Measurements from ENCODE around the gene LAMB4. TPM values are rescaled to one million over a fixed set of nuclear protein-coding genes. Genes with fewer than 3 reads are reported as not detected.
A peak's percentile ranks its signal among the peaks of the same experiment; 100 is the strongest.

The LAMB4 gene
- total and polyA plus RNA-seq, 7 donors = 0.04 to 2.0 (median 0.14) TPM; not detected in 4

DNA sequence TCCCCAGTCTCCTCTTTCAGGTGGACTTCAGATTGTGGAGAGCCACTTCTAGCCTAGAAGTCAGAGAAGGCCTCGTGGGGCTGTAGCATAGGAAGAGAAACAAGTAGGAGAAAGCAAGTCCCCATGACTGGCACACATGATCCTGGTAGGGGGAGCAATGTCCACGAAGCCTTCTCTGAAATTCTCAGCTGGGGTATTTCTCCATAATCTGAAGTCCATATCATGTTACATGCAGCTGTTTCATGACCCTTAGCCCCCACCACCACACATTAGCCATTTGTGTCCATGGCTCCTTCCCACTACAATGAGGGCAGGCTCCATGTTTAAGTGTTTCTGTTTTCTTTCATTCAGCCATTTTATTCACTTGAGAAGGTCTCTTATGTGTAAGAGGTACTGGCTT, 43.2 kb downstream of the LAMB4 start:
- Histone ChIP-seq H3K4me1 (peaks cover 0 to 9% (median 4%) of the 10 kb centered on the region in 4 donors), H3K36me3 (no peaks in the 10 kb centered on the region), H3K27me3 (no peaks in the 10 kb centered on the region), H3K4me3 (no peak overlapping the region), H3K9me3 (no peaks in the 10 kb centered on the region), H3K27ac (no peak overlapping the region)
- no peak for DNase-seq
- 85 to 86% methylated on average over 2 of the region's 2 CpGs for WGBS, 2 donors
- TF ChIP-seq EP300 (IDR thresholded peaks at IDR 0.05) (no peak), POLR2A (IDR thresholded peaks at IDR 0.05) (no peak), POLR2AphosphoS5 (IDR thresholded peaks at IDR 0.05) (no peak), CTCF (IDR thresholded peaks at IDR 0.05) (no peak)
- intact Hi-C loops (cut with DNase I) = no loop called here

GRCh38 chr7:108086546-108086945, 43.6 kb downstream of the LAMB4 start:
- intact Hi-C loops (cut with DNase I) = no loop called here
- no peaks in the 10 kb centered on the region for H3K9me3 ChIP-seq
- peaks cover 0 to 9% (median 4%) of the 10 kb centered on the region in 4 donors for H3K4me1 ChIP-seq
- H3K27me3 ChIP-seq = no peaks in the 10 kb centered on the region
- DNase-seq = no peak
- no peak overlapping the region for H3K27ac ChIP-seq
- WGBS, 2 donors = 87 to 91% methylated on average over 2 of the region's 2 CpGs
- no peak overlapping the region for H3K4me3 ChIP-seq
- TF ChIP-seq POLR2AphosphoS5 (IDR thresholded peaks at IDR 0.05) (no peak), POLR2A (IDR thresholded peaks at IDR 0.05) (no peak), EP300 (IDR thresholded peaks at IDR 0.05) (no peak), CTCF (IDR thresholded peaks at IDR 0.05) (no peak)
- H3K36me3 ChIP-seq = no peaks in the 10 kb centered on the region

GRCh38 chr7:108083980-108084379, 46.2 kb downstream of the LAMB4 start:
- Histone ChIP-seq H3K4me1 (peaks cover 0 to 30% (median 25%) of the 10 kb centered on the region in 4 donors), H3K36me3 (no peaks in the 10 kb centered on the region), H3K9me3 (no peaks in the 10 kb centered on the region), H3K27me3 (no peaks in the 10 kb centered on the region), H3K27ac (peak overlapping the region in 2 of 4 donors; percentile 27 to 63), H3K4me3 (no peak overlapping the region)
- intact Hi-C loops (cut with DNase I) = no loop called here
- DNase-seq = no peak
- no peak for TF ChIP-seq POLR2A (IDR thresholded peaks at IDR 0.05)
- peak in 1 of 4 donors; percentile 19 for TF ChIP-seq POLR2AphosphoS5 (IDR thresholded peaks at IDR 0.05)
- 85 to 90% methylated on average over 1 of the region's 1 CpG for WGBS, 2 donors

DNA sequence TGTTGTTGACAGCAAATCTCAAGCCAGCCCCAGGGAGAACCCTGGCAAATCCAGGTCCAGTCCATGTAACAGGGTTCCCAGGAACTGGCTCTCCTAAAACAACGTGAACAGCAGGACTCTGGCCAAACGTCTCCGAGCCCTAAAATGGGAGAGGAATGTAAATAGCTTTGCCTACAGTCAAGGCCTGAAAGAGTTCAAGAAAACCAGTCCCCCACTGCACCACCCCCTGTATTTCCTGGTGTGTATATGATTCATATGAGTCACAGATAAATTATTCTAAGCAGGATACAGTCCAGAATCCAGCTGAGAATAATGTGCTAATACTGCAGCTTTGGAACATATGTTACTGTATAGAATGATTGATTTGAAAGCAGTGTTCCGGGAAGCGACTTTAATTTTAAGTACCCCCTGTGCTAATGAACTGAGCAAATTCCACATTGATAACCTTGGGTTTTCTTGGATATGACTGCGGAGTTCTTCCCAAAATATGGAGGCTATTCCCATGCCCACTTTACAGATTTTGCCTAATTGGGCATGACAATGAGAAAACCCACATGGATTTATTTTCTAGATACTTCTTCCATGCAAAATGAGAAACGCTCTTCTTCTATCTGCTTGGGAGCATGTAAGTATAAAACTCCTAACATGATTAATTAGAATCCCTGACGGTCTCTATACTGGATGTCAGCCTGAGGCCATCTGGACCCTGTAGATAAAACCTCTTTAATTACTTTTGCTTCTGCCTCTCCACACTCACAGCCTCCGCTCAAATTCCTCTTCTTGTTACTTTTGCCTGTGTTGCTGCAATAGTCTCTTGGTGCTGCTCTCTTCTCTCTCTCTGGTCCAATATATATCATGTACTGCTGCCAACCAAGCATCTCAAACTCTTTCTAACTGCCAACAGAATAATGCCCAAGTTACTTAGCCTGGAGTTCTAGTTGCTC, 50.2 kb downstream of the LAMB4 start:
- intact Hi-C loops (cut with DNase I) = no loop called here
- 73 to 75% methylated on average over 9 of the region's 9 CpGs for WGBS, 2 donors
- no peaks in the 10 kb centered on the region for H3K36me3 ChIP-seq
- peak in 2 of 4 donors; percentile 35 to 49 for TF ChIP-seq POLR2AphosphoS5 (IDR thresholded peaks at IDR 0.05)
- no peak for TF ChIP-seq POLR2A (IDR thresholded peaks at IDR 0.05)
- TF ChIP-seq EP300 (IDR thresholded peaks at IDR 0.05) = no peak
- no peak for TF ChIP-seq CTCF (IDR thresholded peaks at IDR 0.05)
- peaks cover 0 to 37% (median 32%) of the 10 kb centered on the region in 4 donors for H3K4me1 ChIP-seq
- no peaks in the 10 kb centered on the region for H3K27me3 ChIP-seq
- peak; percentile 70 for DNase-seq
- peak overlapping the region; percentile 23 to 81 (median 65) for H3K27ac ChIP-seq
- no peak overlapping the region for H3K4me3 ChIP-seq
- H3K9me3 ChIP-seq = no peaks in the 10 kb centered on the region

- Histone ChIP-seq H3K36me3 (no peaks in the 10 kb centered on the region), H3K27me3 (no peaks in the 10 kb centered on the region), H3K4me3 (no peak overlapping the region), H3K27ac (peak overlapping the region; percentile 23 to 81 (median 65)), H3K9me3 (no peaks in the 10 kb centered on the region), H3K4me1 (peaks cover 0 to 35% (median 31%) of the 10 kb centered on the region in 4 donors)
- DNase-seq = no peak
- WGBS, 2 donors = 96% methylated on average over 1 of the region's 1 CpG
- TF ChIP-seq CTCF (IDR thresholded peaks at IDR 0.05) = no peak
- TF ChIP-seq POLR2AphosphoS5 (IDR thresholded peaks at IDR 0.05) = no peak
- TF ChIP-seq EP300 (IDR thresholded peaks at IDR 0.05) = no peak
- intact Hi-C loops (cut with DNase I) = no loop called here
Observed at GRCh38 chr7:108079276-108079647, 50.9 kb downstream of the LAMB4 start.
